Adrenal gland (tissue), 12 donors: ENCODE measurements around the gene RGCC. TPM values are rescaled to one million over a fixed set of nuclear protein-coding genes. Genes with fewer than 3 reads are reported as not detected.

Experiments used
- DNase-seq, 7 donors: peaks; one replicate each; pipeline ENCODE4 v3.0.0-alpha.2; 2019 to 2020
- H3K27ac ChIP-seq, 5 donors: fragments of 200-600 bp; sonication (generic) in 4 of 5; 1 replicate in 3 of 5; 2 replicates in 2 of 5; pipeline versions ENCODE4 v1.5.1 to v1.8.0; 2016 to 2020; ENCODE audit warnings: mild to moderate bottlenecking in 1 of 5
- H3K27me3 ChIP-seq: fragments of 200-600 bp; 2 replicates; pipeline ENCODE4 v1.8.0; 2021
- H3K36me3 ChIP-seq, 2 donors: fragments of 200-600 bp; replicated peaks in 1 of 2; 1 replicate in 1 of 2; 2 replicates in 1 of 2; pipeline versions ENCODE4 v1.5.1 to v1.8.0; 2018 to 2022
- H3K4me1 ChIP-seq, 2 donors: fragments of 200-600 bp; replicated peaks in 1 of 2; 1 replicate in 1 of 2; 2 replicates in 1 of 2; pipeline versions ENCODE4 v1.5.1 to v1.8.0; 2018 to 2021
- H3K4me3 ChIP-seq, 4 donors: fragments of 200-600 bp; sonication (generic) in 3 of 4; one replicate each; pipeline ENCODE4 v1.5.1; 2016 to 2018
- H3K9me3 ChIP-seq, 3 donors: fragments of 200-600 bp; sonication (generic) in 1 of 3; replicated peaks in 1 of 3; 1 replicate in 2 of 3; 2 replicates in 1 of 3; pipeline versions ENCODE4 v1.5.1 to v1.8.0; 2016 to 2021
- POLR2A ChIP-seq, 2 donors: fragments of 450-650 bp; IDR thresholded peaks; one replicate each; pipeline ENCODE4 v1.6.1; 2017; ENCODE audit warnings: antibody characterized with exemption in 2 of 2, mild to moderate bottlenecking in 2 of 2, moderate library complexity in 1 of 2
- WGBS, 4 donors: extraction: QIAGEN DNeasy Blood & Tissue Kit in 2 of 4; methylation state at CpG; one replicate each; pipeline versions ENCODE4 v1.1.5 to v1.1.7; 2013 to 2017; 5-methylcytosine and 5-hydroxymethylcytosine counted together
- intact Hi-C, 2 donors: fragments of 100-400 bp; cut with DNase I; formaldehyde crosslinking; loops; one replicate each; pipeline versions ENCODE4 v1.14.1 to v1.15.0; 2022 to 2023
- polyA plus RNA-seq, 3 donors: library from polyadenylated mRNA; stranded (reverse); fragments of 200-250 nt in 2 of 3; fragments of 350-450 nt in 1 of 3; fragmentation: Illumina TruSeq in 1 of 3; extraction: RNeasy Lipid Tissue Mini Kit (QIAGEN cat#74804) in 1 of 3; gene quantifications; one replicate each; pipeline ENCODE4 v1.2.3, GENCODE V29; 2013 to 2014
- total RNA-seq, 9 donors: library from RNA; depleted of rRNA in 4 of 9; stranded (reverse); fragments of >200 nt in 4 of 9; fragments of 120-200 nt in 1 of 9; fragmentation: NEBNext Ultra II Directional in 1 of 9; extraction: Animal tissue kit (Norgen Biotek cat#: 25700) in 1 of 9; gene quantifications; one replicate each; pipeline versions ENCODE4 v1.1.0 to v1.2.4, GENCODE V29; 2013 to 2023
- TF ChIP-seq, protein P1 (sequence below), 6 experiments: fragments of 450-650 bp in 4 of 6; fragments of 200-600 bp in 2 of 6; sonication (generic) in 1 of 6; IDR thresholded peaks; 1 replicate in 5 of 6; 2 replicates in 1 of 6; pipeline versions ENCODE4 v1.5.1 to v1.8.0; 2016 to 2021; ENCODE audit warnings: antibody characterized with exemption in 6 of 6, mild to moderate bottlenecking in 2 of 6, moderate library complexity in 1 of 6
- donor health status: healthy with polysubstance abuse.
- donor health status: Bipolar disorder and iron deficiency.
- donor health status: DM: yes; HTN: yes; CAD: no.
- donor health status: DM: no; HTN: no; CAD: no.
- donor health status: DM: no; HTN: no; CAD: no.
- donor health status: DM: yes; HTN: yes; CAD: no.

The RGCC gene
- total and polyA plus RNA-seq, 12 donors: 6.2 to 151 (median 28.8) TPM

- intact Hi-C loops: loop anchor here in 1 of 2 donors (10.0 kb wide), 1 partner anchor 705 kb away; no protein-coding TSS in a partner anchor
- no peak for DNase-seq
- Histone ChIP-seq H3K36me3 (no peaks in the 10 kb centered on the region), H3K27ac (no peak overlapping the region), H3K9me3 (no peaks in the 10 kb centered on the region), H3K4me1 (no peaks in the 10 kb centered on the region), H3K4me3 (no peak overlapping the region), H3K27me3 (no peaks in the 10 kb centered on the region)
- 69 to 78% (median 70%) methylated on average over 2 of the region's 2 CpGs for WGBS, 4 donors
- TF ChIP-seq, protein P1, sequence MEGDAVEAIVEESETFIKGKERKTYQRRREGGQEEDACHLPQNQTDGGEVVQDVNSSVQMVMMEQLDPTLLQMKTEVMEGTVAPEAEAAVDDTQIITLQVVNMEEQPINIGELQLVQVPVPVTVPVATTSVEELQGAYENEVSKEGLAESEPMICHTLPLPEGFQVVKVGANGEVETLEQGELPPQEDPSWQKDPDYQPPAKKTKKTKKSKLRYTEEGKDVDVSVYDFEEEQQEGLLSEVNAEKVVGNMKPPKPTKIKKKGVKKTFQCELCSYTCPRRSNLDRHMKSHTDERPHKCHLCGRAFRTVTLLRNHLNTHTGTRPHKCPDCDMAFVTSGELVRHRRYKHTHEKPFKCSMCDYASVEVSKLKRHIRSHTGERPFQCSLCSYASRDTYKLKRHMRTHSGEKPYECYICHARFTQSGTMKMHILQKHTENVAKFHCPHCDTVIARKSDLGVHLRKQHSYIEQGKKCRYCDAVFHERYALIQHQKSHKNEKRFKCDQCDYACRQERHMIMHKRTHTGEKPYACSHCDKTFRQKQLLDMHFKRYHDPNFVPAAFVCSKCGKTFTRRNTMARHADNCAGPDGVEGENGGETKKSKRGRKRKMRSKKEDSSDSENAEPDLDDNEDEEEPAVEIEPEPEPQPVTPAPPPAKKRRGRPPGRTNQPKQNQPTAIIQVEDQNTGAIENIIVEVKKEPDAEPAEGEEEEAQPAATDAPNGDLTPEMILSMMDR (IDR thresholded peaks at IDR 0.05): no peak
- TF ChIP-seq POLR2A (IDR thresholded peaks at IDR 0.05): no peak
Observed at GRCh38 chr13:41409611-41410010, 47.7 kb upstream of the RGCC start.

DNA sequence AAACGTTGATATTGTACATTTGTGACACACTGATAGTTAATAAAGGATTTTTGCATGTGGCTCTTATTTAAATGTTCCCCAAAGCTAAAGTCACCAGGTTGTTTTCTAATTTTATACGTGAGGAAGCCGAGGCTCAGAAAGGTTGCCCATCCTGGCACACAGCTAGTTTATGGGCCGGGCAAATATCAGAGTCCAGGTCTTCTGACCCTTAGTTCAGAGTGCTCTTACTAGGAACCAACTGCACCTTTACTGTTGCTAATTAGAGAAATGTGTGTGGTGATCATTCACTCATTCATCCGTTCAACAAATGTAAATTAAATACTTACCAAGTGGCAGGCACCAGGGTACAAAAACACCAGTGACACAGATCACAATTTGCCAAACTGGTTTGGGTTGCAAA, 46.3 kb upstream of the RGCC start:
- WGBS, 4 donors: 80 to 86% (median 85%) methylated on average over 5 of the region's 5 CpGs
- no peak for TF ChIP-seq POLR2A (IDR thresholded peaks at IDR 0.05)
- TF ChIP-seq, protein P1 (IDR thresholded peaks at IDR 0.05): no peak
- Histone ChIP-seq H3K27me3 (no peaks in the 10 kb centered on the region), H3K27ac (no peak overlapping the region), H3K4me3 (no peak overlapping the region), H3K4me1 (no peaks in the 10 kb centered on the region), H3K9me3 (no peaks in the 10 kb centered on the region), H3K36me3 (no peaks in the 10 kb centered on the region)
- DNase-seq: no peak
- intact Hi-C loops: loop anchor here in 1 of 2 donors (10.0 kb wide), 1 partner anchor 704 kb away; no protein-coding TSS in a partner anchor

DNA sequence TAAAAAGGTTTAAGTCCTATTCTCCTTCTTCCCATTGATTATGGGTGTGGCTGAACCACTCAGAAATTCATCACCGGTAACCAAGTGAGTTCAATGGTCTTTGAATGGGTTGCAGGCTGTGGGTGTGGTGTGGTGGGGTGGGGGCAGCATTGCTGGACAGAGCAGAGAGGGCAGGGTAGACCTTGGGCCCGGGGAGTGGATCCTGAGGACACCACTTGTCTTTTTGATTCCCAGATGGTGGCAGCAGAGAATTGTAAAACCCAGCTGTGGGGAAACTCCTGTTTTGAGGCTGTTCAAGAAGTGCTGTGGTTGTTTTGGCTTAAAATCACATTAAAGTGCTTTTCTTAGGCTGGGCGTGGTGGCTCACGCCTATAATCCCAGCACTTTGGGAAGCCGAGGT, 45.8 kb upstream of the RGCC start:
- DNase-seq: peak in 4 of 7 donors; percentile 18 to 56 (median 26)
- no peaks in the 10 kb centered on the region for H3K36me3 ChIP-seq
- no peaks in the 10 kb centered on the region for H3K9me3 ChIP-seq
- no peaks in the 10 kb centered on the region for H3K4me1 ChIP-seq
- WGBS, 4 donors: 51 to 57% (median 56%) methylated on average over 5 of the region's 5 CpGs
- H3K27ac ChIP-seq: no peak overlapping the region
- no peak overlapping the region for H3K4me3 ChIP-seq
- intact Hi-C loops: loop anchor here in 1 of 2 donors (10.0 kb wide), 1 partner anchor 703 kb away; no protein-coding TSS in a partner anchor
- TF ChIP-seq POLR2A (IDR thresholded peaks at IDR 0.05): no peak
- TF ChIP-seq, protein P1 (IDR thresholded peaks at IDR 0.05): peak in 3 of 6 experiments; percentile 28 to 39 (median 31)
- H3K27me3 ChIP-seq: no peaks in the 10 kb centered on the region

GRCh38 chr13:41413872-41414271, 43.5 kb upstream of the RGCC start:
- H3K4me1 ChIP-seq: no peaks in the 10 kb centered on the region
- 90 to 96% (median 92%) methylated on average over 5 of the region's 5 CpGs for WGBS, 4 donors
- no peak for DNase-seq
- H3K9me3 ChIP-seq: no peaks in the 10 kb centered on the region
- H3K27ac ChIP-seq: no peak overlapping the region
- H3K4me3 ChIP-seq: no peak overlapping the region
- TF ChIP-seq POLR2A (IDR thresholded peaks at IDR 0.05): no peak
- TF ChIP-seq, protein P1 (IDR thresholded peaks at IDR 0.05): no peak
- H3K36me3 ChIP-seq: no peaks in the 10 kb centered on the region
- no peaks in the 10 kb centered on the region for H3K27me3 ChIP-seq
- intact Hi-C loops: loop anchor here in 1 of 2 donors (10.0 kb wide), 1 partner anchor 701 kb away; no protein-coding TSS in a partner anchor
